NCI-H2029 (cell line): Measurements from ENCODE around the gene UTP20.
A peak's percentile ranks its signal among the peaks of the same experiment; 100 is the strongest.
"Not testable (repeated sequence)": the region's sequence is repeated elsewhere in the genome, so short reads cannot be mapped to it uniquely, and the experiment has no call there.

Experiments
- DNase-seq: peaks from one replicate; lab custom pipeline; 2025; lab: John Stamatoyannopoulos, UW

The UTP20 gene

GRCh38 chr12:101327051-101327450 lies 47.1 kb downstream of the UTP20 start:
- no peak for DNase-seq

GRCh38 chr12:101327546-101327945 lies 47.6 kb downstream of the UTP20 start:
- no peak for DNase-seq

DNA sequence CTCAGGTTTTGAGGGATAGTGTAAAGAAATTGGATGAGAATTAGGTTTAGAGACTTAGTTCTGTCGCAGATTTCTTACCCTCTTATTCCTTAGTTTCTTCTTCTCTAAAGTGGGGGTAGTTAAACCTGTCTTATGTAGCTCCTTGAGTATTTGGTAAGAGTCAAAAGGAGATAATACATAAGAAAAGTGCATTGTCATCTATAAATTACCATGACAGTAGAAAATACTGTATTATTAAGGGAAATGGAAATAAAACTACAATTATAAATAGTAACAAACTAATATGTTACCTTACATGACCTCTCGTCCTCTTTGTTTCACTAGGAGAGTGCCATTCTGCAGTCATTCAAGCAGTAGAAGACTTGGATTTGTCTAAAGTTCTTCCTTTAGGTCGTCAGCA lies 49.0 kb downstream of the UTP20 start:
- DNase-seq: no peak

DNA sequence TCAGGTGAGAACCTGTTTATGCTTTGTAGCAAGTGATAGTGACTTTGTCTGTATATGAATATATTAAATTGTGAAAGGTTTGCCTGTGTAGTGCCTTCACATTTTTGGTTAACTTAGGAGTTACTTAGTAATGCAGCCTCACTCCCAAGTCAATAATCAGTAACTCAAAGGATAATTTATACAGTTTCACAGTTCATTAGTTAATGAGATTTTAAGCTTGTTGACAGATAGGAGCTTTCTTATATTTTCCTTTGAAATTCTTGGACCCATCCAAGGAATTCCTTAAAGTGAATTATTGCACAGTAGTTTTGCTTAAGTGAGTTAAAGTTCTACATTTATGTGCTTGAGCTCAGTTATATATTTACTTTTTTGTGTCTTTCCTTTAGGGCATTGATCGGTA lies 50.7 kb downstream of the UTP20 start:
- DNase-seq: no peak

GRCh38 chr12:101336437-101336836 lies 56.5 kb downstream of the UTP20 start:
- DNase-seq: no peak

DNA sequence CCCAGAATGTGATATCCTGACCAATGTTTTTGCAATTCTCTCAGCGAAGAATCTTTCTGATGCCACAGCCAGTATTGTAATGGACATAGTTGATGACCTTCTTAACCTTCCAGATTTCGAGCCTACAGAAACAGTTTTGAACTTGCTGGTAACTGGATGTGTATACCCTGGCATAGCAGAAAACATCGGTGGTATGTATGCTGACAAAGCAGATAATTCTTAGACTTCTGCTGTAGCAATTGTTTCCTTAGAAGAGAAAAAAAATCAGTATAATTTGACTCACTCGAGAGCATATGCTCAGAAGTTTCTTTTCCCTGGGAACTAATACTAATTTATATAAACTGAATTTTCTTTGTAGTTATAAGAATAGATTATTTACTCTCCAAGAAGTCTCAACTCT lies 58.2 kb downstream of the UTP20 start:
- no peak for DNase-seq

- no peak for DNase-seq
Observed at GRCh38 chr12:101343893-101344292, 64.0 kb downstream of the UTP20 start.

- DNase-seq: no peak
Observed at GRCh38 chr12:101351682-101352081, 71.8 kb downstream of the UTP20 start.

DNA sequence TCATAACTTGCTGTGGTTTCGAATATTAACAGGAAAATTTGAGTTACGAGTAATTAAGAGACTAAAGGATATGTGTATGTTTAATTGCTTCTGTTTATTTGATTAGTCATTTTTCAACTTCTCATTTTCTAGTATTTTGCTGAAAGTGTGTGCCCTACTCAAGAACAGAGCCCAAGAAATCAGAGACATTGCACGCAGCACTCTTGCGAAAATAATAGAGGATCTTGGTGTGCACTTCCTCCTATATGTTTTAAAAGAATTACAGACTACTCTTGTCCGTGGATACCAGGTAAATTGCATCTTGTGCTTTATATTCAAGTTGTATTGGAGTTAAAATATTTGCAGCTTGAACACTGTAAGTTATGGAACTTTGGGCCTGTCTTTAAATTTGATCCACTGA lies 76.9 kb downstream of the UTP20 start:
- no peak for DNase-seq

DNA sequence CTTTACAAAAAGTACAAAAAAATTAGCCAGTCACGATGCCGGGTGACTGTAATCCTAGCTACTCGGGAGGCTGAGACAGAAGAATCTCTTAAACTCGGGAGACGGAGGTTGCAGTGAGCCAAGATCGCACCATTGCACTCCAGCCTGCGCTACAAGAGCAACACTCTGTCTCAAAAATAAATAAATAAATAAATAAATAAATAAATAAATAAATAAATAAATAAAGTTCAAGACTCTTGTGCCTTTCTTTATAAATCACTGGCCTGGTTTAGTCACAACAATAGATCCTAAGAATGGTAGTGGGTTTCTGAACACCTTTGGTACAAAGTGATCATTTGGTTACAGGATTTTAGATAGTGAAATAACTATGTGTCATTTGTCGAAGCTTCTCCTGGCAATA lies 81.5 kb downstream of the UTP20 start:
- no peak for DNase-seq

DNA sequence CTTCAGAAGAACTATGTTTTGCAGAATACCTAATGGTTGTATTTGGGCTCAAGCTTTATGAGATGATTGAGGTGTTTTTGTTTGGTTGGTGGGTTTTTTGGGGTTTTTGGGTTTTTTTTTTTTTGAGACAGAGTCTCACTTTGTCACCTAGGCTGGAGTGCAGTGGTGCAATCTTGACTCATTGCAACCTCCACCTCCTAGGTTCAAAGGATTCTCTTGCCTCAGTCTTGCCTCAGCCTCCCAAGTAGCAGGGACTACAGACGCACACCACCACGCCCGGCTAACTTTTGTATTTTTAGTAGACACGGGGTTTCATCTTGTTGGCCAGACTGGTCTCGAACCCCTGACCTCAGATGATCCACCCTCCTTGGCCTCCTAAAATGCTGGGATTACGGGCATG lies 88.1 kb downstream of the UTP20 start:
- no peak for DNase-seq

DNA sequence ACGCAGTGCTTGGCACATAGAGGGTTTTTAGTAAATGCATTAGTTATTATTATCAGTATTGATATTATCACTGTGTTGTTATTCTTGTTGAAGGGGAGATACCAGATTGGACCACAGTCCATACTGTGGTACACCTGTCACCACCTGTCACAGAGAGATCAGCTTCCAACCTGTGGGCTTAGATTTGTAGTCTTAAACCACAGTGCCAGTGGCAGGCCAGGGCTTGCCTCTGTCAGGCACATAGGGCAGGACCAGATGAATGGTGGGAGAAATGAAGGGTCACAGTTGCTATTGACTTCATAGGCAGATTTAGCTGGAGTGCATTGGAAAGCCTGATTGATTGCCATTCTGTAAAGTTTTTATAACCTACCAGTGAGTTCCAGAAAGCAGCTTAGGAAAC lies 92.5 kb downstream of the UTP20 start:
- no peak for DNase-seq

DNA sequence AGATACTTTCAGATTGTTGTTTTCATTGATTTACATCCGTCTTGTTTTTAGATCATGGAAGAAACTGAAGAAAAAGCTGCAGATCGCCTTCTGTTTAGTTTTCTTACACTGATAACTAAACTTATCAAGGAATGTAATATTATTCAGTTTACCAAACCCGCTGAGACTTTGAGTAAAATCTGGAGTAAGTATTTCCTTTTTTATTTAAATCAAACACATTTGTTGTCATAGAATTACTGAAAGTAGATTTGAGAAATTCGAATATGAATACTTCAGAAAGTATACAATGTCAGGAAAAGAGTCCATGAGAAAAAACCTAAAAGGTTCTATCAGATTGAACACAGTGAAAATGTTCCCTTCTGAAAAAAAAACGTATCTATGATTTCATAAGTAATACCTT lies 95.7 kb downstream of the UTP20 start:
- no peak for DNase-seq

DNA sequence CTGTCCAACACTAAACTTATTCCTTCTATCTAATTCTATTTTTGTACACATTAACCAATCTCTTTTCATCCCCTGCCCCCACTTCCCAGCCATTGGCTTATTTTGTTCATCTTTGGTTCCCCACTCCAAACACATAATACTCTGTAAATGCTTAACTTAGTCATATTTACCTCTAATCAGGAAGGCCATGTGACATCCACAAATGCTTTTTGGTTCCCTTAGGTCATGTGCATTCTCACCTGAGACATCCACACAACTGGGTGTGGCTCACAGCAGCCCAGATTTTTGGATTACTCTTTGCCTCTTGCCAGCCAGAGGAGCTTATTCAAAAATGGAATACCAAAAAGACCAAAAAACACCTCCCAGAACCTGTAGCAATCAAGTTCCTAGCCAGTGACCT lies 99.2 kb downstream of the UTP20 start:
- no peak for DNase-seq

DNA sequence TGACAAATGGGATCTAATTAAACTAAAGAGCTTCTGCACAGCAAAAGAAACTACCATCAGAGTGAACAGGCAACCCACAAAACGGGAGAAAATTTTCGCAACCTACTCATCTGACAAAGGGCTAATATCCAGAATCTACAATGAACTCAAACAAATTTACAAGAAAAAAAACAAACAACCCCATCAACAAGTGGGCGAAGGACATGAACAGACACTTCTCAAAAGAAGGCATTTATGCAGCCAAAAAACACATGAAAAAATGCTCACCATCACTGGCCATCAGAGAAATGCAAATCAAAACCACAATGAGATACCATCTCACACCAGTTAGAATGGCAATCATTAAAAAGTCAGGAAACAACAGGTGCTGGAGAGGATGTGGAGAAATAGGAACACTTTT lies 111.3 kb downstream of the UTP20 start:
- not testable (repeated sequence) for DNase-seq

DNA sequence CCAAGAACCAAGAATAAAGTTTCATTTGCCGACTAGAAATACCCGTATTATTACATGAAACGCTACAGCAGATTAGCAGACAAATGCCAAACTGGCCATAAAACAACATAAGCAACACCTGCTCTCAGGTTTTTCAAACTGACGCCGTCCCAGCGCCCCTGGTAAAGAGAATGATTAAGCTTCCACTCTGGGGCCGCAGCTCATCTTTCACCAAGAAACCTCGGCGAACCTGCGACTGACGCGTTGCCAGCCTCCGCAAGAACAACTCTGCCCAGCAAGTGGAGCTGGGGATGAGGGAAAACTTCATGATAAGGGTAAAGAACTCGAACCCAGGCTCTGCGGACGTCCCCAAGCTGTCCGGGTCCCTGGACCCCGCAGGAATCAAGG lies 127.1 kb downstream of the UTP20 start:
- no peak for DNase-seq

GRCh38 chr12:101407436-101408345 lies 127.8 kb downstream of the UTP20 start, which contains the start of gene ARL1:
TSS of gene ARL1 (minus strand) at chr12:101407772. CDS start at chr12:101407645, 127 bp downstream.
- peak; percentile 79 for DNase-seq

DNA sequence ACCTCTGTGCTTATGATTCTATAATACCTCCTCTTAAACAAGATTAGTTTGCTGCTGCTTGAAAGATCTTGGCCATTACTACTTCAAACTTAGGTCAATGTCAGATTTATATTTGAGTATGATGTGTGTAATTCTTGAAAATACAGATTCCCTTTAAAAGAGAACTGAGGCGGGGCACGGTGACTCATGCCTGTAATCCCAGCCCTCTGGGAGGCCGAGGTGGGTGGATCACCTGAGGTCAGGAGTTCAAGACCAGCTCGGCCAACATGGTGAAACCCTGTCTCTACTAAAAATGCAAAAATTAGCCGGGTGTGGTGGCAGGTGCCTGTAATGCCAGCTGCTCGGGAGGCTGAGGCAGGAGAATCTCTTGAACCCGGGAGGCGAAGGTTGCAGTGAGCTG lies 130.3 kb downstream of the UTP20 start:
- not testable (repeated sequence) for DNase-seq

GRCh38 chr12:101414533-101415119 lies 134.7 kb downstream of the UTP20 start:
- DNase-seq: peak; percentile 65

DNA sequence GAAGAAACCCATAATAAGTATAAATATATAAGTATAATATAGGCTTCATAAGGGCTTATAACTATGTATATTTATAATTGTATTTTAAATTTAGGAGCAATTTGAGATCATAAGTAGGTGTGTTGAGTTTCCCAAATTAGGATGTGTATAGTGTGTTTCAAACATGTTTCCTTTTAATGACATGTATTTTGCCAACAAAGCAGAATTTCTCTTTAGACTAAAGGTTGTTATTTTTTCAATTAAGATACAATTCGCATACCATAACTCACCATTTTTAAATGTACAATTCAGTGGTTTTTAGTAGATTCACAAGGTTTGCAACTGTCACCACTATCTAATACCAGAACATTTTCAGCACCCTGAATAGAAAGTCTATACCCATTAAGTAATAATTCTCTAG lies 135.3 kb downstream of the UTP20 start:
- no peak for DNase-seq

- DNase-seq: not testable (repeated sequence)
Observed at GRCh38 chr12:101422066-101422465, 142.2 kb downstream of the UTP20 start.

- DNase-seq: no peak
Observed at GRCh38 chr12:101424620-101425019, 144.7 kb downstream of the UTP20 start.

DNA sequence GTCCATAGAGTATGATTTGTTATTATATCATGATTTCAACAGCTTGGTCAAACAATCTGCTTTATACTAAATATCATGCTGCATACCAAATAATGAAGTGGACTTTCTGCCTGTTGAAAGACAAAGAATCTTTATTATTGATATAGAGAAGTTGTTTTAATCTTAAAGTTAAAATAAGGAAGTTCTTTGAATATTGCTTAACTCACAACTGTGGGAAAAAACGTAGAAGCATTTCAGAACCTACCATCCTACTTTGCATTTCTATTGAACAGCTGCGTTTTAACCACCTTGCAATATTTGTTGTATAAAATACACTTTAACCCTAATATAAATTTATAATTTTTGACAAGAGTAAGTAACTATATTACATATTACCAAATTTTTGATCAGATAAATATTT lies 150.6 kb downstream of the UTP20 start:
- DNase-seq: no peak

DNA sequence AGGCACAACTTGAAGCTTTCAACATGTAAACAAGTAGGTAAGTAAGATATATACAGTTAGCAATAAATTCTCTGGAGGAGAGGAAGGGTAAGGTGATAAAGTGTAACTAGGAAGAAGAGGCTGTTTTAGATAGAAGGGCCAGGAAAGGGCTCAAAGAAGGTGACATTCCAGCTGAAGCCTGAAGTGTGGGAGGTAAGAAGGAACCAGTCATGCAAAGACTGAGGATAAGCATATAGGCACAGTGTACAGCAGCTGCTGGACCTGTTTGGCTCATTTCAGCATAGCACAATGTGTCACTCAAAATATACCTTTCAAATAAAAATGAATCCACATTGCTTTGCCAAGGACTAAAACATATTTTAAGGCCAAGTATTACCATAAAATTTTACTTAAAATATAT lies 156.2 kb downstream of the UTP20 start:
- DNase-seq: no peak
